H1 (cell line): ENCODE measurements around the gene CDCA7. TPM values are rescaled to one million over a fixed set of nuclear protein-coding genes. Genes with fewer than 3 reads are reported as not detected.

Experiments
- CTCF ChIA-PET: fragments of 300-600 bp; sonication (Branson Sonifier 250); formaldehyde crosslinking; loops from one replicate; lab custom pipeline; 2021; ENCODE audit not compliant: partially characterized antibody; lab: Charles Lee
- POLR2A ChIA-PET: fragments of 300-600 bp; sonication (Branson Sonifier 250); formaldehyde crosslinking; loops from one replicate; lab custom pipeline; 2021; ENCODE audit warnings: inconsistent platforms; ENCODE audit not compliant: partially characterized antibody; lab: Charles Lee
- DNase-seq, 2 experiments: peaks; one replicate each; pipeline versions ENCODE4 v3.0.0 to v3.0.0-alpha.2; 2010 to 2022; ENCODE audit warnings: low spot score in 2 of 2, low read depth in 1 of 2, mixed read lengths in 1 of 2
- FAIRE-seq: peaks from 2 replicates; lab custom pipeline; 2011; peaks lifted over from hg19 to GRCh38; lab: Jason Lieb, UNC
- H2AFZ ChIP-seq: 2 replicates; pipeline ENCODE4 v1.8.1; 2012; ENCODE audit warnings: low read length, inconsistent platforms
- H2AK5ac ChIP-seq: 2 replicates; pipeline ENCODE4 v1.6.1; 2013; ENCODE audit warnings: low read depth, low read length
- H2BK120ac ChIP-seq: replicated peaks from 2 replicates; pipeline ENCODE3; 2013; ENCODE audit warnings: low read depth, low read length, inconsistent platforms
- H2BK12ac ChIP-seq: 2 replicates; pipeline ENCODE4 v1.6.1; 2013; ENCODE audit warnings: low read depth, low read length
- H2BK15ac ChIP-seq: 2 replicates; pipeline ENCODE4 v1.6.1; 2013; ENCODE audit warnings: low read length
- H2BK20ac ChIP-seq: 2 replicates; pipeline ENCODE4 v1.6.1; 2013; ENCODE audit warnings: low read length
- H2BK5ac ChIP-seq: 2 replicates; pipeline ENCODE4 v1.6.1; 2013; ENCODE audit warnings: low read depth, low read length
- H3K14ac ChIP-seq: 2 replicates; pipeline ENCODE4 v1.6.1; 2013; ENCODE audit warnings: inconsistent platforms; ENCODE audit not compliant: insufficient read length
- H3K18ac ChIP-seq: 2 replicates; pipeline ENCODE4 v1.6.1; 2013; ENCODE audit warnings: low read length; ENCODE audit errors: extremely low read depth
- H3K23ac ChIP-seq: 2 replicates; pipeline ENCODE4 v1.6.1; 2013; ENCODE audit warnings: inconsistent platforms; ENCODE audit not compliant: insufficient read length
- H3K23me2 ChIP-seq: 2 replicates; pipeline ENCODE4 v1.6.1; 2013; ENCODE audit warnings: low read depth, low read length
- H3K27ac ChIP-seq: 2 replicates; pipeline ENCODE4 v1.6.1; 2011; ENCODE audit warnings: low read depth, low read length, inconsistent platforms
- H3K27me3 ChIP-seq, 4 experiments: replicated peaks in 1 of 4; 1 replicate in 1 of 4; 2 replicates in 3 of 4; pipeline versions ENCODE4 v1.6.1 to v1.8.1; 2011 to 2013; ENCODE audit warnings: low read length in 3 of 4, mild to moderate bottlenecking in 3 of 4, inconsistent platforms in 2 of 4, mixed read lengths in 2 of 4, moderate library complexity in 1 of 4; ENCODE audit not compliant: control insufficient read depth in 3 of 4, insufficient read depth in 3 of 4; ENCODE audit errors: extremely low read depth in 1 of 4
- H3K36me3 ChIP-seq, 4 experiments: 2 replicates each; pipeline versions ENCODE4 v1.6.1 to v1.8.1; 2011 to 2013; ENCODE audit warnings: mild to moderate bottlenecking in 4 of 4, low read length in 3 of 4, moderate library complexity in 2 of 4, control low read depth in 1 of 4, inconsistent platforms in 1 of 4; ENCODE audit not compliant: insufficient read depth in 4 of 4, control insufficient read depth in 2 of 4
- H3K4ac ChIP-seq: replicated peaks from 2 replicates; pipeline ENCODE3; 2013; ENCODE audit warnings: low read length, low read depth, mixed read lengths, inconsistent platforms; ENCODE audit not compliant: insufficient read length
- H3K4me1 ChIP-seq, 4 experiments: replicated peaks in 1 of 4; 1 replicate in 1 of 4; 2 replicates in 3 of 4; pipeline versions ENCODE4 v1.6.1 to v1.8.1; 2011 to 2013; ENCODE audit warnings: low read length in 3 of 4, inconsistent platforms in 2 of 4, mixed read lengths in 1 of 4; ENCODE audit not compliant: insufficient read depth in 4 of 4, control insufficient read depth in 3 of 4
- H3K4me2 ChIP-seq, 2 experiments: 2 replicates each; pipeline versions ENCODE4 v1.6.1 to v1.8.1; 2011 to 2013; ENCODE audit warnings: low read depth in 2 of 2, low read length in 2 of 2, control low read depth in 1 of 2, inconsistent platforms in 1 of 2, mild to moderate bottlenecking in 1 of 2; ENCODE audit not compliant: insufficient read depth in 1 of 2
- H3K4me3 ChIP-seq, 4 experiments: fragments of 200-600, 300-600 bp in 1 of 4; sonication (generic), shearing (Covaris generic), sonication (Bioruptor Twin) in 1 of 4; 2 replicates each; pipeline versions ENCODE4 v1.5.1 to v1.8.1; 2011 to 2016; ENCODE audit warnings: low read length in 4 of 4, low read depth in 3 of 4, control low read depth in 2 of 4, inconsistent platforms in 2 of 4, mild to moderate bottlenecking in 2 of 4, mixed read lengths in 1 of 4, moderate library complexity in 1 of 4; ENCODE audit not compliant: insufficient read depth in 2 of 4; ENCODE audit errors: extremely low read depth in 1 of 4
- H3K56ac ChIP-seq: replicated peaks from 2 replicates; pipeline ENCODE3; 2013; ENCODE audit warnings: low read depth, mild to moderate bottlenecking, mixed read lengths, low read length, inconsistent platforms; ENCODE audit not compliant: insufficient read length
- H3K79me1 ChIP-seq: 2 replicates; pipeline ENCODE4 v1.6.1; 2013; ENCODE audit warnings: low read depth, low read length, control low read depth
- H3K79me2 ChIP-seq, 2 experiments: 2 replicates each; pipeline versions ENCODE4 v1.6.1 to v1.8.1; 2012 to 2013; ENCODE audit warnings: low read length in 2 of 2, mild to moderate bottlenecking in 2 of 2, inconsistent platforms in 1 of 2; ENCODE audit not compliant: insufficient read depth in 2 of 2, control insufficient read depth in 1 of 2
- H3K9ac ChIP-seq, 4 experiments: replicated peaks in 1 of 4; 1 replicate in 1 of 4; 2 replicates in 3 of 4; pipeline versions ENCODE4 v1.6.1 to v1.8.1; 2011 to 2013; ENCODE audit warnings: low read depth in 3 of 4, low read length in 3 of 4, control low read depth in 2 of 4, mild to moderate bottlenecking in 2 of 4, moderate library complexity in 2 of 4, inconsistent platforms in 1 of 4; ENCODE audit errors: extremely low read depth in 1 of 4
- H3K9me3 ChIP-seq, 2 experiments: 2 replicates each; pipeline versions ENCODE4 v1.6.1 to v1.8.1; 2012 to 2013; ENCODE audit warnings: mild to moderate bottlenecking in 2 of 2, moderate library complexity in 2 of 2, control low read depth in 1 of 2, inconsistent platforms in 1 of 2, low read depth in 1 of 2, low read length in 1 of 2, mixed read lengths in 1 of 2; ENCODE audit not compliant: insufficient read depth in 2 of 2
- H4K20me1 ChIP-seq, 2 experiments: replicated peaks in 1 of 2; 2 replicates each; pipeline versions ENCODE3 to v1.8.1; 2011 to 2013; ENCODE audit warnings: inconsistent platforms in 2 of 2, low read length in 2 of 2, mild to moderate bottlenecking in 1 of 2; ENCODE audit not compliant: insufficient read depth in 2 of 2, control insufficient read depth in 1 of 2
- H4K5ac ChIP-seq: 2 replicates; pipeline ENCODE4 v1.6.1; 2013; ENCODE audit warnings: low read length, low read depth, mixed read lengths, inconsistent platforms; ENCODE audit not compliant: insufficient read length
- H4K8ac ChIP-seq: 2 replicates; pipeline ENCODE4 v1.8.0; 2013; ENCODE audit warnings: mild to moderate bottlenecking, moderate library complexity, low read length, inconsistent platforms; ENCODE audit not compliant: insufficient read depth; ENCODE audit errors: extremely low read depth
- H4K91ac ChIP-seq: replicated peaks from 2 replicates; pipeline ENCODE3; 2013; ENCODE audit warnings: low read length, mixed read lengths, inconsistent platforms; ENCODE audit not compliant: insufficient read length
- ASH2L ChIP-seq: fragments of 200-600, 300-600 bp; sonication (generic); IDR thresholded peaks from one replicate; pipeline ENCODE4 v1.7.1; 2017; ENCODE audit warnings: low read length
- CBX8 ChIP-seq: fragments of 300-800, 300-1000 bp; sonication (generic); IDR thresholded peaks from 2 replicates; pipeline ENCODE4 v1.7.1; 2016; ENCODE audit warnings: low read depth, low read length, borderline replicate concordance
- GABPA ChIP-seq: IDR thresholded peaks from 2 replicates; pipeline ENCODE4 v1.6.1; 2011; ENCODE audit warnings: mild to moderate bottlenecking, low read length, moderate library complexity, borderline replicate concordance; ENCODE audit not compliant: insufficient read depth
- KDM5A ChIP-seq: fragments of 200-600 bp; IDR thresholded peaks from 2 replicates; pipeline ENCODE4 v1.7.1; 2012; ENCODE audit warnings: mild to moderate bottlenecking, low read length, inconsistent platforms, mixed read lengths
- PHF8 ChIP-seq: fragments of 200-600 bp; sonication (generic); conservative IDR thresholded peaks from 2 replicates; pipeline ENCODE4 v1.7.1; 2012; ENCODE audit warnings: low read depth, mild to moderate bottlenecking, inconsistent platforms, low read length, moderate library complexity
- WGBS, 2 experiments: shearing (Covaris generic) in 1 of 2; methylation state at CpG; one replicate each; pipeline versions ENCODE4 v1.1.6 to v1.1.7; 2013 to 2015; ENCODE audit warnings: low lambda C conversion rate in 2 of 2, mixed read lengths in 2 of 2, inconsistent platforms in 1 of 2, low coverage in 1 of 2, missing lambda C conversion rate in 1 of 2; ENCODE audit not compliant: insufficient replicate concordance in 2 of 2, insufficient coverage in 1 of 2, insufficient read length in 1 of 2; ENCODE audit errors: extremely low coverage in 1 of 2, missing lambda C conversion rate in 1 of 2; 5-methylcytosine and 5-hydroxymethylcytosine counted together
- polyA plus RNA-seq, 7 experiments: library from polyadenylated mRNA; depleted of rRNA in 3 of 7; stranded (reverse) in 5 of 7; unstranded in 2 of 7; fragments of >200 nt in 5 of 7; fragments of 200-250 nt in 2 of 7; gene quantifications; 1 replicate in 5 of 7; 2 replicates in 1 of 7; 4 replicates in 1 of 7; pipeline versions ENCODE4 v1.2.1 to v1.2.3, GENCODE V29; 2011 to 2013; ENCODE audit warnings: missing spikeins in 2 of 7, mixed read lengths in 2 of 7
- total RNA-seq: library from RNA; stranded (reverse); fragmentation: NEBNext Ultra II Directional; extraction: Animal tissue kit (Norgen Biotek cat#: 25700); gene quantifications from 2 replicates; pipeline ENCODE4 v1.2.1, GENCODE V29; 2021
- TF ChIP-seq, protein P1 (sequence below), 3 experiments: IDR thresholded peaks; 1 replicate in 2 of 3; 2 replicates in 1 of 3; pipeline versions ENCODE4 v1.5.1 to v1.6.1; 2011; ENCODE audit warnings: low read length in 3 of 3, mild to moderate bottlenecking in 3 of 3, inconsistent platforms in 2 of 3, low read depth in 1 of 3, moderate library complexity in 1 of 3; ENCODE audit not compliant: insufficient read depth in 1 of 3; ENCODE audit errors: control extremely low read depth in 1 of 3

CDCA7 gene
- total and polyA plus RNA-seq, 2 of the 8 experiments (the other 6 are each of a cell fraction or from before 2014, with no cell fraction given) = 64.4 to 80.4 TPM

DNA sequence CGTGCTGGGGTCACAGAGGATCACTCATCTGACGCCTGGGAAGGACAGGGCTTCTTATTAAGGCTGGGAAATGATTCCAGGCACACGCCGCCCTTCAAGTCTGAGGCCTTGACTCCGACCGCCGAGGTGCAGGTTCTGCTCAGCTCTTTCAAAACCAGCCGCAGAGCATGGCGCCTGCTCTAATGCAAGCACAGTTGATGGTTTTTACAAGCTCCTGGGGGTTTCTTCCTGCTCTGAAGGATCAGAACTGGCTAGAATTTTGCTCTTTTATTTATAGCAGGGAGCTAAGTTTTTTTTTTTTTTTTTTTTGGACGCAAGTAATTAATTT lies 32.0 kb downstream of the CDCA7 start:
- Histone ChIP-seq H3K18ac (no peak overlapping the region), H3K23ac (no peak overlapping the region), H3K4me2 (no peak overlapping the region), H2BK120ac (no peak overlapping the region), H3K4ac (no peak overlapping the region), H4K91ac (no peak overlapping the region), H2AK5ac (no peak overlapping the region), H2BK15ac (no peak overlapping the region; the same call in 1 of the 2 replicates), H3K79me2 (no peaks in the 10 kb centered on the region), H4K8ac (no peak overlapping the region; the same call in 1 of the 2 replicates), H3K27me3 (no peaks in the 10 kb centered on the region), H3K36me3 (no peaks in the 10 kb centered on the region), H4K20me1 (no peaks in the 10 kb centered on the region), H2AFZ (peak overlapping the region; percentile 81; the same call in 1 of the 2 replicates), H2BK5ac (no peak overlapping the region), H2BK20ac (no peak overlapping the region), H3K4me1 (peaks cover 0 to 3% (median 0%) of the 10 kb centered on the region in 4 experiments; a peak in 2 of 7 replicates), H3K9ac (no peak overlapping the region), H3K4me3 (no peak overlapping the region), H2BK12ac (no peak overlapping the region), H3K9me3 (no peaks in the 10 kb centered on the region), H4K5ac (no peak overlapping the region), H3K56ac (no peak overlapping the region), H3K23me2 (no peaks in the 10 kb centered on the region), H3K27ac (no peak overlapping the region), H3K14ac (no peak overlapping the region), H3K79me1 (no peaks in the 10 kb centered on the region)
- 89% methylated on average over 10 of the region's 10 CpGs; no CpG with 5 or more reads in 1 of the 2 experiments for WGBS, 2 experiments
- DNase-seq (no peak), FAIRE-seq (no peak)
- TF ChIP-seq ASH2L = no peak
- no peak for TF ChIP-seq PHF8
- TF ChIP-seq KDM5A = no peak
- TF ChIP-seq, protein P1, sequence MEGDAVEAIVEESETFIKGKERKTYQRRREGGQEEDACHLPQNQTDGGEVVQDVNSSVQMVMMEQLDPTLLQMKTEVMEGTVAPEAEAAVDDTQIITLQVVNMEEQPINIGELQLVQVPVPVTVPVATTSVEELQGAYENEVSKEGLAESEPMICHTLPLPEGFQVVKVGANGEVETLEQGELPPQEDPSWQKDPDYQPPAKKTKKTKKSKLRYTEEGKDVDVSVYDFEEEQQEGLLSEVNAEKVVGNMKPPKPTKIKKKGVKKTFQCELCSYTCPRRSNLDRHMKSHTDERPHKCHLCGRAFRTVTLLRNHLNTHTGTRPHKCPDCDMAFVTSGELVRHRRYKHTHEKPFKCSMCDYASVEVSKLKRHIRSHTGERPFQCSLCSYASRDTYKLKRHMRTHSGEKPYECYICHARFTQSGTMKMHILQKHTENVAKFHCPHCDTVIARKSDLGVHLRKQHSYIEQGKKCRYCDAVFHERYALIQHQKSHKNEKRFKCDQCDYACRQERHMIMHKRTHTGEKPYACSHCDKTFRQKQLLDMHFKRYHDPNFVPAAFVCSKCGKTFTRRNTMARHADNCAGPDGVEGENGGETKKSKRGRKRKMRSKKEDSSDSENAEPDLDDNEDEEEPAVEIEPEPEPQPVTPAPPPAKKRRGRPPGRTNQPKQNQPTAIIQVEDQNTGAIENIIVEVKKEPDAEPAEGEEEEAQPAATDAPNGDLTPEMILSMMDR (IDR thresholded peaks at IDR 0.05; ENCODE audit: control extremely low read depth in 1 of 3, insufficient read depth in 1 of 3, low read depth in 1 of 3, low read length in 3 of 3) = no peak
- TF ChIP-seq CBX8 = no peak
- no peak for TF ChIP-seq GABPA
- CTCF ChIA-PET = interaction anchor here (0.7 to 2.6 kb wide), 4 partner anchors 11 to 176 kb away, joined by 4 to 18 read pairs (median 4); no protein-coding TSS in a partner anchor
- POLR2A ChIA-PET = no interaction called here
